ENCODE data around the gene CDYL. TPM values are rescaled to one million over a fixed set of nuclear protein-coding genes. Genes with fewer than 3 reads are reported as not detected.

The CDYL gene
- total and polyA plus RNA-seq, 8 donors = 26.9 to 32.3 (median 29.1) TPM

- Histone ChIP-seq H3K27ac (no peak overlapping the region), H3K4me3 (no peak overlapping the region), H3K36me3 (peaks cover 0 to 32% of the 10 kb centered on the region in 2 donors), H3K27me3 (no peaks in the 10 kb centered on the region), H3K9me3 (no peaks in the 10 kb centered on the region), H3K4me1 (no peaks in the 10 kb centered on the region)
- TF ChIP-seq CTCF (IDR thresholded peaks at IDR 0.05) = no peak
- DNase-seq (no peak), ATAC-seq (no peak)
- intact Hi-C loops (cut with DNase I) = no loop called here
These were observed 181.5 kb downstream of the CDYL start for GRCh38 chr6:4957521-4958231.

- H3K4me3 ChIP-seq = no peak overlapping the region
- no peak for TF ChIP-seq CTCF (IDR thresholded peaks at IDR 0.05)
- no peak for DNase-seq
- ATAC-seq = no peak
- no peaks in the 10 kb centered on the region for H3K4me1 ChIP-seq
- H3K27ac ChIP-seq = no peak overlapping the region
- peaks cover 0 to 24% of the 10 kb centered on the region in 2 donors for H3K36me3 ChIP-seq
- intact Hi-C loops (cut with DNase I) = no loop called here
- H3K9me3 ChIP-seq = no peaks in the 10 kb centered on the region
- no peaks in the 10 kb centered on the region for H3K27me3 ChIP-seq
These were observed 182.4 kb downstream of the CDYL start for GRCh38 chr6:4958624-4959023.

- DNase-seq = no peak
- Histone ChIP-seq H3K9me3 (no peaks in the 10 kb centered on the region), H3K36me3 (no peaks in the 10 kb centered on the region), H3K4me3 (no peak overlapping the region), H3K4me1 (no peaks in the 10 kb centered on the region), H3K27me3 (no peaks in the 10 kb centered on the region), H3K27ac (no peak overlapping the region)
- no peak for ATAC-seq
- no peak for TF ChIP-seq CTCF (IDR thresholded peaks at IDR 0.05)
- intact Hi-C loops (cut with DNase I) = no loop called here
These were observed 185.3 kb downstream of the CDYL start for GRCh38 chr6:4961322-4962168.

- no peak for TF ChIP-seq CTCF (IDR thresholded peaks at IDR 0.05)
- Histone ChIP-seq H3K4me3 (no peak overlapping the region), H3K9me3 (no peaks in the 10 kb centered on the region), H3K36me3 (no peaks in the 10 kb centered on the region), H3K27ac (no peak overlapping the region), H3K27me3 (no peaks in the 10 kb centered on the region), H3K4me1 (no peaks in the 10 kb centered on the region)
- ATAC-seq = no peak
- DNase-seq = no peak
- intact Hi-C loops (cut with DNase I) = no loop called here
These were observed 186.7 kb downstream of the CDYL start for GRCh38 chr6:4962905-4963304.

Measured in left lung (tissue), 10 donors.